DOHH2 (cell line): ENCODE data around the gene PABPC3.

Experiments
- CTCF ChIP-seq: fragments of 200-600 bp; sonication (generic); IDR thresholded peaks from one replicate; pipeline ENCODE4 v1.5.1; 2014; ENCODE audit warnings: antibody characterized with exemption, mild to moderate bottlenecking, low read depth, low read length; ENCODE audit not compliant: poor library complexity, severe bottlenecking
- EZH2phosphoT487 ChIP-seq: fragments of 200-600 bp; sonication (generic); IDR thresholded peaks from 2 replicates; pipeline ENCODE4 v1.6.1; 2017; ENCODE audit warnings: borderline replicate concordance, mild to moderate bottlenecking, antibody characterized with exemption, low read length, moderate library complexity, mixed read lengths

GRCh38 chr13:25062479-25062878, 33.5 kb upstream of the PABPC3 start:
- TF ChIP-seq CTCF (no peak), EZH2phosphoT487 (no peak)
